Measurements from ENCODE around the gene ANKDD1A.

Gene ANKDD1A

DNA sequence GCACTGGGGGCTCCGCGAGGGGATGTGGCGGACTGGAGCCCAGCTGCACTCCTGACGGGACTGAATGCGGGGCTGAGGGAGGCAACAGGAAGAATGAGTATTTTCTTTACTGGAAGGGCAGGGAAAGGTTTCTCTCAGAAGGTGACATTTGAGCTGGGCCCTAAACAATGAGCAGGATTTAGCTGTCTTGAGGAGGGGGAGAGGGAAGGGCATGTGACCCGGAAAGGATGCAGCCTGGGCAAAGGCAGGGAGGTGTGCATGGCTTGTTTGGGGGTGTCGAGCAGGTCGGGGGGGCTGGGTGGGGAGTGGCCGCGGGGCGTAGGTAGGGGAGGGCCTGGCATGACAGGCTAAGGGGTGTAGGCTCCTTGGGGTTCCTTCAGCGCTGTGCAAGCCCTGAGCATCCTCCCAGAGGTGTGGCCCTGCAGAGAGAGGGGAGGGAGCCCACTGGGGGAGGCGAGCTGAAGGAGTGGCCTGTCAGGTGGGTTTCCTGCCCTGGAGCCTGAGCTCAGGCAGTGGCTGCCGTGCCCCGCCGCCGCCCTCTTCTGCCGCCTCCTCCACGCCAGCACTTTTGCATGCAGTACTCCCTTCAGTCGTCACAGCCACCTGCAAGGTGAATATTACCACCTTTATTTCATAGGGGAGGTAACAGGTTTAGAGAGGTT lies 17.2 kb upstream of the ANKDD1A start:
- H3K4me3 ChIP-seq (ENCODE audit: low read depth, low read length), result no peak overlapping the region
- TF ChIP-seq, protein P1, sequence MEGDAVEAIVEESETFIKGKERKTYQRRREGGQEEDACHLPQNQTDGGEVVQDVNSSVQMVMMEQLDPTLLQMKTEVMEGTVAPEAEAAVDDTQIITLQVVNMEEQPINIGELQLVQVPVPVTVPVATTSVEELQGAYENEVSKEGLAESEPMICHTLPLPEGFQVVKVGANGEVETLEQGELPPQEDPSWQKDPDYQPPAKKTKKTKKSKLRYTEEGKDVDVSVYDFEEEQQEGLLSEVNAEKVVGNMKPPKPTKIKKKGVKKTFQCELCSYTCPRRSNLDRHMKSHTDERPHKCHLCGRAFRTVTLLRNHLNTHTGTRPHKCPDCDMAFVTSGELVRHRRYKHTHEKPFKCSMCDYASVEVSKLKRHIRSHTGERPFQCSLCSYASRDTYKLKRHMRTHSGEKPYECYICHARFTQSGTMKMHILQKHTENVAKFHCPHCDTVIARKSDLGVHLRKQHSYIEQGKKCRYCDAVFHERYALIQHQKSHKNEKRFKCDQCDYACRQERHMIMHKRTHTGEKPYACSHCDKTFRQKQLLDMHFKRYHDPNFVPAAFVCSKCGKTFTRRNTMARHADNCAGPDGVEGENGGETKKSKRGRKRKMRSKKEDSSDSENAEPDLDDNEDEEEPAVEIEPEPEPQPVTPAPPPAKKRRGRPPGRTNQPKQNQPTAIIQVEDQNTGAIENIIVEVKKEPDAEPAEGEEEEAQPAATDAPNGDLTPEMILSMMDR (IDR thresholded peaks at IDR 0.05; ENCODE audit: low read depth, low read length), result no peak
- no peak for DNase-seq (ENCODE audit: low read depth, low spot score)
- in situ Hi-C loops (cut with HindIII; ENCODE audit: low sequenced_read_pairs), result no loop called here

DNA sequence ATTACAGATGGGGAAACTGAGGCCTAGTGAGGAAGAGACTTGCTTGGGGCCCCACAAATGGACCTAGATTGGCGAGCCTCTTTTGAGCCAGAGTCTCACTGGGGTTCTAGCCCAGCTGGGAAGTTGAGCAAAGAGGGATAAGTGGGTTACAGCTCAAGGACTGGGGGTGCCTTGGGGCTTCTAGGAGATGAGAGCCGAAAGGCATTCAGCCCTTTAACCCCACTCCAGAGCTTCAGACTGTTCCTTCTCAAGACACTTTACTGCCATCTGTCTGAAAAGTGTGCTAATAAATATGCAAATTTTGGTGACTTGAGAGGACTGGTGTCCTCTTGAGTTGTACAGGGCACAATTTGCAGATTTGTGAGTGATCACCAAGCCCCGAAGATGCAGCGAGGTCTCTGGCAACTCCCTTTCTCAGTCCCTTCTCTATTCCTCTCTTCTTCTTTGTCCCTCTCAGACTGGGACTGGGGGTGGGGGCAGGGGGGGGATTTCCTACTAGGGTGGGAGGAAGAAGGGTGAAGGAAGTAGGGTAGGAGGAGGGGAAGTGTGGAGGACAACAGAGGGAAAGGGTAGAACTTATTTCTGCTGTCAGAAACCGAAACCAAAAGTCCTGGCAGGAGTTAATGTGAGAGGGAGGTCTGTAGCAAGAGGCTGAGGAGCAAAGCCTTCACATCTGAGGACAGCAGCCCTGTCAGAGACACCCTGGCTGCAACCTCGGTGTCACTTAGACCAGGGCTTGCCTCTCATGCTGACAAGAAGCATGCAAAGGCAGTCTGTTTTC lies 16.2 kb upstream of the ANKDD1A start:
- DNase-seq (ENCODE audit: low read depth, low spot score), result peak; percentile 26
- in situ Hi-C loops (cut with HindIII; ENCODE audit: low sequenced_read_pairs), result no loop called here
- TF ChIP-seq, protein P1 (IDR thresholded peaks at IDR 0.05; ENCODE audit: low read depth, low read length), result no peak
- no peak overlapping the region for H3K4me3 ChIP-seq (ENCODE audit: low read depth, low read length)

DNA sequence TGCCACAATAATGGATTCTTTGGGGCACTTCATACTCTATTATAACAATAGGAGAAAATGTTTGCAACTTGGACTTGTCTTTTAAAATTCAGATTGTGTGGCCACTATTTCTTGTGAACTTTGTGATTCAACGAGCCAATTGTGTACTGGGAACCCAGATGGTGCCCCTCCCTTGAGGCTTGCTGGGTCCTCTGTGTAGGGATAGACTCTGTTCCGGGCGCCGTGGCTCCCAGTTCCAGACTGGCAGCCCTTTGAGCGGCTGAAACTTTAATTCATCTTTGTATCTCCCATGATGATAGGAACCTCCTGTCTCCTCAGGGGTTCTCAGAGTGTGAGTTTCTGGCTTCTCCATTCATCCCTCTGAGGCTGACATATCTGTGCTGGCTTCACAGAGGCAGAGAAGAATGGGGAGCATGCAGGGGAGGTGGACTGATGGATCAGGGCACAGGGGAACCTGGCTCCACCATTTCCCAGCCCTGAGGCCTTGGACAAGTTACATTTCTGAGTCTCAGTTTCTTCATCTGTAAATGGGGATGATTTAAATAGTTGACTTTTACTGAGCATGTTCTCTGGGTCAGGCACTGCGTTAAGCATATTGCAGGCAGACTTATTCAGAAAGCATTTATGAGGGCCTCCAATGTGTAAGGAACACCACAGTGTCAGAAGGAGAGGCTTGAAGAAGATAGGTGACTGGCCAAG lies 15.2 kb upstream of the ANKDD1A start:
- TF ChIP-seq, protein P1 (IDR thresholded peaks at IDR 0.05; ENCODE audit: low read depth, low read length), result no peak
- no peak for DNase-seq (ENCODE audit: low read depth, low spot score)
- in situ Hi-C loops (cut with HindIII; ENCODE audit: low sequenced_read_pairs), result no loop called here
- no peak overlapping the region for H3K4me3 ChIP-seq (ENCODE audit: low read depth, low read length)

DNA sequence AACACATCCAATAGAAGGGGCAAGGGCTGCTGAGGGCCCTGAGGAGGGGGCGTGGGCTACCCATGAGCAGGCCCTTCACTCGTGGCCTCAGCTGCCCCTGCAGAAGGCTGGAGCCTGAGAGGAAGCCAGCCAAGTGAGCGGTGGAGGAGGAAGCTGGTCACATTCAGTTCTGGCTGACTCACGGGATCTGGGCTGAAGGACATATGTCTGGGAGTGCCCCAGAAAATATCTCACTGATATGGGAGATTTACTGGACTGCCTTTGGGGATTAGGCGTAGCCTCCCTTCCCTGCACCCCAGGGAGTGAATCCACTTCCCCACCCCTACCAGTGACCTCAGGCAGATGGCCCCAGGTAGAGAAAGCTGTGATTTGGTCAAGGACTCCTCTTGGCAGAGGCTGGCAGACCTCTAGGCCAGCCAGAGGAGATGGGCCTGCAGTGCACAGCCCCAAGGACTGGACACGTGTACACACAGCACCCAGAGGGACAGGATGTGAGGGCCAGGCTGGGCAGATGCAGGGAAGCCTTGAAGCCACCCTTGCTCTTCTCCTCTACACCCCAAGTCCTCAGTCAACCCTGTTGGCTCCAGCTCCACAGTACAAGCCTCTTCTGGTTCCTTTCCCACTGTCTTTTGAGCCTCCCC lies 14.2 kb upstream of the ANKDD1A start:
- in situ Hi-C loops (cut with HindIII; ENCODE audit: low sequenced_read_pairs), result no loop called here
- no peak overlapping the region for H3K4me3 ChIP-seq (ENCODE audit: low read depth, low read length)
- peak; percentile 52 for DNase-seq (ENCODE audit: low read depth, low spot score)
- TF ChIP-seq, protein P1 (IDR thresholded peaks at IDR 0.05; ENCODE audit: low read depth, low read length), result no peak

DNA sequence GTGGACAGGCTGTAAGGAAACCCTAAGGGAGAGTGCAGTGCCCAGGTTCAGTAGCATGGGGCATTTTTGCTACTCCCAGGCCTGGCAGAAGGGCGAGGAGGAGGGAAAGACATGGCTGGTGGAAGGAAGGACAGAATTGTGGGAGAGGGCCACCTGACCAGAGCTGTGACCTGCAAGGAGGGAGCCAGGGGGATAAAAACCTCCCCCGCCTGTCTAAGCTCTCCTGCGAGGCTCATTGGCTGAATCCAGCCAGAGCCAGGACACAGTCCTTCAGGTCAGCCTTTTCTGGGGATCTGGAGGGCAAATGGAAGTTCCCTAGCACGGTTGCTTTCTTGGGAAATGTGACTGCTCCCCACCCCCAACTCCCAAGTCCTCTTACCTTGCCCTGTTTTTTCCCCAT lies 13.3 kb upstream of the ANKDD1A start:
- no peak overlapping the region for H3K4me3 ChIP-seq (ENCODE audit: low read depth, low read length)
- no peak for DNase-seq (ENCODE audit: low read depth, low spot score)
- TF ChIP-seq, protein P1 (IDR thresholded peaks at IDR 0.05; ENCODE audit: low read depth, low read length), result no peak
- in situ Hi-C loops (cut with HindIII; ENCODE audit: low sequenced_read_pairs), result no loop called here

DNA sequence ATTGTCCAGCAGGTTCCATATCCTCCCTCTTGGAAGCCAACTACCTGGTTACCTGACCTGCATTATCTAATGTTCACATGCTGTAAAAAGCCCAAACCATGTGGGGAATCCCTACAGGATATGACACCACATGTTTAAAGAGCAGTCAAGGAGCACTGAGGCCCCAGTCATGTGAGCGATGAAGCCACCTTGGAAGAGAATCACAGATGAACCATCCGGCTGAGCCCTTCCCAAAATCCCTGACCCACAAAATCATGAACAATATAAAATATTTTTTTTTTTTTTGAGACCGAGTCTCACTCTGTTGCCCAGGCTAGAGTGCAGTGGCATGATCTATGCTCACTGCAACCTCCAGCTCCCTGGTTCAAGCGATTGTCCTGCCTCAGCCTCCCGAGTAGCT lies 10.6 kb upstream of the ANKDD1A start:
- in situ Hi-C loops (cut with HindIII; ENCODE audit: low sequenced_read_pairs), result no loop called here

More for the DNA sequence above, 10.6 kb upstream of the ANKDD1A start:
- no peak overlapping the region for H3K4me3 ChIP-seq (ENCODE audit: low read depth, low read length)
- TF ChIP-seq, protein P1 (IDR thresholded peaks at IDR 0.05; ENCODE audit: low read depth, low read length), result no peak
- no peak for DNase-seq (ENCODE audit: low read depth, low spot score)

All from astrocyte of the spinal cord (primary cell).